ENCODE results near the gene CACNG4. TPM values are rescaled to one million over a fixed set of nuclear protein-coding genes. Genes with fewer than 3 reads are reported as not detected.
A peak's percentile ranks its signal among the peaks of the same experiment; 100 is the strongest.

Gene CACNG4
- polyA plus RNA-seq, 1 donor = 5.1 TPM

DNA sequence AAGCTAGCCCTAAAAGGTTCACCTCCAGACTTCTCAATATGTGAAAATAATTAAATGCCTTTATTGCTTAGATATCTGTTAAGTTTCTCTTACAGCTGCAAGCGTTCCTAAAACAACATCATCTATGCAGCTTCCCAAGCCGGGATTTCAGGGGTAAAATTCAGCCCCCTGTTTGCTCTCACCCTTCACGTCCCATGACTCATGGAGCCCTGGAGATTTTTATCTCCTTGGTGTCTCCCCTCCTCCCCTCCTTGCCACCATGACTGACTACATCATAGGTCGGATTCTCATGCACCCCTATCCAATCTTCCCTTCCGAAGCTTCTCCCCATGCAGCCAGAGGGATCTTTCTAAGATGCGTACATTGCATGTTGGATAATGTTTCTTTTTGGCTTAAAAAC, 21.0 kb upstream of the CACNG4 start:
- Histone ChIP-seq H3K4me1 (ENCODE audit: control insufficient read depth, insufficient read depth, low read length) (no peaks in the 10 kb centered on the region), H3K4me3 (ENCODE audit: low read length) (no peak overlapping the region), H3K36me3 (ENCODE audit: control insufficient read depth, insufficient read depth, low read length) (no peaks in the 10 kb centered on the region), H3K27ac (ENCODE audit: low read length) (no peak overlapping the region), H3K9me3 (ENCODE audit: control insufficient read depth, low read depth, low read length) (no peaks in the 10 kb centered on the region), H3K27me3 (ENCODE audit: control insufficient read depth, insufficient read depth, low read length) (peaks cover 16% of the 10 kb centered on the region)
- no peak for DNase-seq
- 59% methylated on average over 2 of the region's 6 CpGs for WGBS (ENCODE audit: insufficient coverage, low lambda C conversion rate)

- DNase-seq = no peak
- WGBS (ENCODE audit: insufficient coverage, low lambda C conversion rate) = no CpG with 5 or more reads among the region's 15 CpGs
- Histone ChIP-seq H3K36me3 (ENCODE audit: control insufficient read depth, insufficient read depth, low read length) (no peaks in the 10 kb centered on the region), H3K27ac (ENCODE audit: low read length) (no peak overlapping the region), H3K9me3 (ENCODE audit: control insufficient read depth, low read depth, low read length) (no peaks in the 10 kb centered on the region), H3K27me3 (ENCODE audit: control insufficient read depth, insufficient read depth, low read length) (peaks cover 16% of the 10 kb centered on the region), H3K4me3 (ENCODE audit: low read length) (no peak overlapping the region), H3K4me1 (ENCODE audit: control insufficient read depth, insufficient read depth, low read length) (no peaks in the 10 kb centered on the region)
Measured at GRCh38 chr17:66944351-66945146, 20.0 kb upstream of the CACNG4 start.

- no peaks in the 10 kb centered on the region for H3K4me1 ChIP-seq (ENCODE audit: control insufficient read depth, insufficient read depth, low read length)
- H3K4me3 ChIP-seq (ENCODE audit: low read length) = no peak overlapping the region
- no peaks in the 10 kb centered on the region for H3K36me3 ChIP-seq (ENCODE audit: control insufficient read depth, insufficient read depth, low read length)
- no peak overlapping the region for H3K27ac ChIP-seq (ENCODE audit: low read length)
- peaks cover 16% of the 10 kb centered on the region for H3K27me3 ChIP-seq (ENCODE audit: control insufficient read depth, insufficient read depth, low read length)
- no peaks in the 10 kb centered on the region for H3K9me3 ChIP-seq (ENCODE audit: control insufficient read depth, low read depth, low read length)
- no CpG with 5 or more reads among the region's 18 CpGs for WGBS (ENCODE audit: insufficient coverage, low lambda C conversion rate)
- no peak for DNase-seq
Measured at GRCh38 chr17:66945147-66945835, 19.2 kb upstream of the CACNG4 start.

DNA sequence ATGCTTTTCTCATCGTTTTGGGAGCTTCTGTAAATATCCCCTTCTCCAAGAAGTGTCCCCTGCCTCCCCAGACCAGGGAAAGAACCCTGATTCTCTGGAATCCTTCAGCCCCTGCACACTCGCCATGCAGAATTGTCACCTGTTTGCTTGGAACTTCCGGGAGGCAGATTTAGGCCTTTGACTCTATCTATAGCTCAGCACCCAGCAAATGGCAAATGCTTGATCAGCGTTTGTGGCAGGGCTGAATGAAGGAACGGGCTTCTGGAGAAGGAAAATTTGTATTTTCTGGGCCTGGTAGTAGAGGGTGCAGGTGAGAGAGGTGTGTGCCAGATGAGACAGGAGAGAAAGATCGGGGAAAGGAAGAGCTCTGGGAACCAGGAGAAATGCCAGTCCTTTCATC, 18.3 kb upstream of the CACNG4 start:
- Histone ChIP-seq H3K9me3 (ENCODE audit: control insufficient read depth, low read depth, low read length) (no peaks in the 10 kb centered on the region), H3K27me3 (ENCODE audit: control insufficient read depth, insufficient read depth, low read length) (peaks cover 16% of the 10 kb centered on the region), H3K4me1 (ENCODE audit: control insufficient read depth, insufficient read depth, low read length) (no peaks in the 10 kb centered on the region), H3K36me3 (ENCODE audit: control insufficient read depth, insufficient read depth, low read length) (no peaks in the 10 kb centered on the region), H3K27ac (ENCODE audit: low read length) (no peak overlapping the region), H3K4me3 (ENCODE audit: low read length) (no peak overlapping the region)
- 90% methylated on average over 2 of the region's 6 CpGs for WGBS (ENCODE audit: insufficient coverage, low lambda C conversion rate)
- DNase-seq = no peak

GRCh38 chr17:66947311-66947710, 17.2 kb upstream of the CACNG4 start:
- H3K36me3 ChIP-seq (ENCODE audit: control insufficient read depth, insufficient read depth, low read length) = no peaks in the 10 kb centered on the region
- no peak for DNase-seq
- no peaks in the 10 kb centered on the region for H3K9me3 ChIP-seq (ENCODE audit: control insufficient read depth, low read depth, low read length)
- peaks cover 16% of the 10 kb centered on the region for H3K27me3 ChIP-seq (ENCODE audit: control insufficient read depth, insufficient read depth, low read length)
- no CpG with 5 or more reads among the region's 6 CpGs for WGBS (ENCODE audit: insufficient coverage, low lambda C conversion rate)
- H3K4me1 ChIP-seq (ENCODE audit: control insufficient read depth, insufficient read depth, low read length) = peaks cover 7% of the 10 kb centered on the region
- H3K27ac ChIP-seq (ENCODE audit: low read length) = no peak overlapping the region
- H3K4me3 ChIP-seq (ENCODE audit: low read length) = no peak overlapping the region

DNA sequence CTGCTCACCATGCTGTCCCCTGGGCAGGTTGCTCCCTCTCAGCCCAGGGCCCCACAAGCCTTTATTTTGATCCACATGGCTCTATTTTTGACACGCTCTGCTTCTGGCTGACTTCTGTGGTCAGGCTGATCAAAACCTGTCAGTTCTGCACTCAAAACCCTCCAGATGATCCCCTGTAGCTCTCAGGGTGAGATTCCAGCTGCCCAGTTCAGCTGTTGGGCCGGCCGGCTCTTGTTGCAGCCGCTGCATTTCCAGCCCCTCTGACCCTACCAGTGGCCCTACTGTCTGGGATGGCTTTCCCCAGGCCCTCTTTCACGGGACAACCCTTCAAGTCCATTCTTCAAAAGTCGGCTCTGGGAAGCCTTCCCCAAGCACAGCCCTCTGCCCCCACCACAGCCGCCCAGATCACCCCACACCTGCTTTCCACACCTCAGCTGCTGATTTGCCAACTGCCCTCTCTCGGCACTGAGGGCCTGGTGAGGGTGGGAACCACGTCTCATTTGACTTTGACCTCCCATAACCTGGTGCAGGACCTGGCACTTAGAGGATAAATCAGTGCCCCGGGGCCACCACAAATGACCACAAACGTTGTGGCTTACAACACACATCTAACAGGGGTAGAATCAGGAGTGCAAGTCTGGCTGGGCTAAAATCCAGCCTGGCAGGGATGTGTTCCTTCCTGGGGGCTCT, 16.3 kb upstream of the CACNG4 start:
- 80% methylated on average over 1 of the region's 11 CpGs for WGBS (ENCODE audit: insufficient coverage, low lambda C conversion rate)
- no peaks in the 10 kb centered on the region for H3K9me3 ChIP-seq (ENCODE audit: control insufficient read depth, low read depth, low read length)
- DNase-seq = no peak
- peaks cover 16% of the 10 kb centered on the region for H3K4me1 ChIP-seq (ENCODE audit: control insufficient read depth, insufficient read depth, low read length)
- H3K27ac ChIP-seq (ENCODE audit: low read length) = no peak overlapping the region
- no peak overlapping the region for H3K4me3 ChIP-seq (ENCODE audit: low read length)
- H3K27me3 ChIP-seq (ENCODE audit: control insufficient read depth, insufficient read depth, low read length) = peaks cover 14% of the 10 kb centered on the region
- no peaks in the 10 kb centered on the region for H3K36me3 ChIP-seq (ENCODE audit: control insufficient read depth, insufficient read depth, low read length)

DNA sequence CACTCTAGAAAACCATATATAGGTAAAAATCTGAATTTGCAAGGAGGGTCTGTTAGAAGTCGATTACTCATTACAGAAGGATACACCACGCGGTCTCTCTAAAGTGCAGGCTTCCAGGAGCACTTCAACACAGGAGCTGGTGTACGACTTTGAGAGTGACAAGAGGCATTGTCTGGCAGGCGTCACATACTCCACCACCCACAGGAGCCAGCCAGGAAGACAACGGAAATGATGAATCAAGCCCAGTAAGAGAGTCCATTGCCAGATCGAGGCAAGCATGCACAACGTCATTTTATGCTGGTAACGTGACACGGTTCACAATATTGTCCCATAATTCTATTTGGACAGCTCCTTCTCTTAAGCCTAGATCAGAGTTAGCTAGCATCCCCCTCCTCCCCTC, 15.0 kb upstream of the CACNG4 start:
- peaks cover 17% of the 10 kb centered on the region for H3K4me1 ChIP-seq (ENCODE audit: control insufficient read depth, insufficient read depth, low read length)
- H3K4me3 ChIP-seq (ENCODE audit: low read length) = no peak overlapping the region
- no peaks in the 10 kb centered on the region for H3K9me3 ChIP-seq (ENCODE audit: control insufficient read depth, low read depth, low read length)
- DNase-seq = no peak
- 20% methylated on average over 1 of the region's 10 CpGs for WGBS (ENCODE audit: insufficient coverage, low lambda C conversion rate)
- H3K36me3 ChIP-seq (ENCODE audit: control insufficient read depth, insufficient read depth, low read length) = no peaks in the 10 kb centered on the region
- no peak overlapping the region for H3K27ac ChIP-seq (ENCODE audit: low read length)
- H3K27me3 ChIP-seq (ENCODE audit: control insufficient read depth, insufficient read depth, low read length) = peaks cover 10% of the 10 kb centered on the region

DNA sequence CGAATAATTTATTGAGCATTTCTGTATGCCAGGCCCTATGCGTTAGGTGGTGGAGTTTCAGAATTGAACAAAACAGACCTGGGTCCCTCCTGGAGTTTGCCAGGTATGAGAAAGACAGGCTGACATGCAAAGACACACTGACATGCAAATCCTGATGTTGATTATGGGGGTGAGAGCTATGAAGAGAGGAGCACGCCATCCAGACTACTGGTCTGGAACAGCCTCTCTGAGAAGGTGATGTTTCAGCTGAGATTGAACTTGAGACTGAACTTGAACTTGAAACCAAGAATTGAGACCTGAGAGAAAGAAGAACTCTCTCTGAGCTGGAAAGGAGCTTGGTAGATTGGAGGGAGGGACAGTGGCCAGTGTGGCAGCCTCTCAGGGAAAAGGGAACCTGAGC, 14.2 kb upstream of the CACNG4 start:
- Histone ChIP-seq H3K4me3 (ENCODE audit: low read length) (no peak overlapping the region), H3K27me3 (ENCODE audit: control insufficient read depth, insufficient read depth, low read length) (peaks cover 6% of the 10 kb centered on the region), H3K27ac (ENCODE audit: low read length) (no peak overlapping the region), H3K4me1 (ENCODE audit: control insufficient read depth, insufficient read depth, low read length) (peaks cover 17% of the 10 kb centered on the region), H3K9me3 (ENCODE audit: control insufficient read depth, low read depth, low read length) (no peaks in the 10 kb centered on the region), H3K36me3 (ENCODE audit: control insufficient read depth, insufficient read depth, low read length) (no peaks in the 10 kb centered on the region)
- WGBS (ENCODE audit: insufficient coverage, low lambda C conversion rate) = 100% methylated on average over 1 of the region's 3 CpGs
- no peak for DNase-seq

DNA sequence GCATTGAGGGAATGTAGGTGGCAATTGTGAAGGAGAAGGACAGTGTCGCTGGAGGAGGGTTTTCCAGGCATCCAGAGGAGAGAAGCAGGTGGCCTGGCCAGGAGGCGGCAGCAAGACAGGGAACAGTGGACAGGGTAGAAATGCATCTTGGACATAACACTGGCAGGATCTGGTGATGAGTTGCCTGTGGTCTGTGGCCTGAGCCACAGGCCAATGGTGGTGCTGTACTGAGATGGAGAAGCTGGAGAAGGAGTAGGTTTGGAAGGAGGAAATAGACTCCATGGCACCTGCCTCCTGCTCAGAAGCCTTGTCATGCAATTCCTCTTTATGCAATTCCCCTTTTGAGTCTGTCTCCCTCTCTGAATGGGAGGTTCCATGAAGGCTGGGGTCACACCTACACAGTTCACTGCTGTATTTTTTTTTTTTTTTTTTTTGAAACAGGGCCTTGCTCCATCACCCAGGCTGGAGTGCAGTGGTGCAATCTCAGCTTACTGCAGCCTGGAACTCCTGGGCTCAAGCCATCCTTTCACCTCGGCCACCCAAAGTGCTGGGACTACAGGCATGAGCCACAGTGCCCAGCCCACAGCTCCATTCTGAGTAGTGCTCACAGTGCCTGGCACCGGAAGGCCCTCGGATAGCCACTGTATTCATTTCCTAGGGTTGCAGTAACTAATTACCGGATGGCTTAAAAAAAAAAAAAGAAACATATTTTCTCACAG, 13.5 kb upstream of the CACNG4 start:
- no peaks in the 10 kb centered on the region for H3K36me3 ChIP-seq (ENCODE audit: control insufficient read depth, insufficient read depth, low read length)
- H3K9me3 ChIP-seq (ENCODE audit: control insufficient read depth, low read depth, low read length) = no peaks in the 10 kb centered on the region
- peaks cover 17% of the 10 kb centered on the region for H3K4me1 ChIP-seq (ENCODE audit: control insufficient read depth, insufficient read depth, low read length)
- no peak for DNase-seq
- peaks cover 3% of the 10 kb centered on the region for H3K27me3 ChIP-seq (ENCODE audit: control insufficient read depth, insufficient read depth, low read length)
- H3K4me3 ChIP-seq (ENCODE audit: low read length) = no peak overlapping the region
- no CpG with 5 or more reads among the region's 6 CpGs for WGBS (ENCODE audit: insufficient coverage, low lambda C conversion rate)
- no peak overlapping the region for H3K27ac ChIP-seq (ENCODE audit: low read length)

DNA sequence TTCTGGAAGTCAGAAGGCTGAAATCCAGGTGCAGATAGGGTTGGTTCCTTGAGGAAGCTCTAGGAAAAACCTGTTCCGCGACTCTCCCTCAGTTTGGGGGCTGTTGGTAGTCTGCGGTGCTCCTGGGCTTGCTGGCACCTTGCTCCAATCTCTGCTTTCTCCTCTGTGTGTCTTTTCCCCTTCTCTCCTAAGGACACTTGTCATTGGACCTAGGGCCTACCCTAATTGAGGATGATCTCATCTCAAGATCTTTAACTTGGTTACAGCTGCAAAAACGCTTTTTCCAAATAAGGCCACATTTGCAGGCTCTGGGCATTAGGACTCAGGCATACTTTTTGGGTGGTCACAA, 12.9 kb upstream of the CACNG4 start:
- no CpG with 5 or more reads among the region's 4 CpGs for WGBS (ENCODE audit: insufficient coverage, low lambda C conversion rate)
- peak overlapping the region; percentile 11 for H3K27ac ChIP-seq (ENCODE audit: low read length)
- DNase-seq = peak in 1 of 2 donors; percentile 15
- no peaks in the 10 kb centered on the region for H3K9me3 ChIP-seq (ENCODE audit: control insufficient read depth, low read depth, low read length)
- peaks cover 17% of the 10 kb centered on the region for H3K4me1 ChIP-seq (ENCODE audit: control insufficient read depth, insufficient read depth, low read length)
- no peaks in the 10 kb centered on the region for H3K27me3 ChIP-seq (ENCODE audit: control insufficient read depth, insufficient read depth, low read length)
- H3K36me3 ChIP-seq (ENCODE audit: control insufficient read depth, insufficient read depth, low read length) = no peaks in the 10 kb centered on the region
- H3K4me3 ChIP-seq (ENCODE audit: low read length) = no peak overlapping the region
